Measurements from ENCODE around the gene SLC38A3. TPM values are rescaled to one million over a fixed set of nuclear protein-coding genes. Genes with fewer than 3 reads are reported as not detected.

Gene SLC38A3
- total and polyA plus RNA-seq, 2 donors (not counting 3 experiments of a cell fraction or from before 2014, with no cell fraction given), result 0.60 to 1.1 TPM

DNA sequence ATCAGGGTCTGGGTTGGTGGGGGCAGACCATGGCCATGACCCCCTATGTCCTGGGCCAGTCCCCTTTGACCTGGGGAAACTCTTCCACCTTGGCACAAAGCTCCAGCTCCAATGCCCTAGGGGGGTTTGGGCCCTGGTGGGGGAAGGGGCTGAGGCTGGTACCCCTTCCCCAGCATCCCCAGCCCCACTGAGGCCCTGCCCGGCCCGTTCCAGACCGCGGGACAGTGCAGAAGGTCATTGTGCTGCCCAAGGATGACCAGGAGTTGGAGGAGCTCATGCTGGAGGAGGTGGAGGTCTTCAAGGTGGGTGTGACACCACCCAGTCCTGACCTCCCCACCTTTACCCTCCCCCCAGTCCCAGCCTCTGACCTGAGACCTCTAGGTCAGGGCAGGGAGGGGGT is 19.8 kb upstream of the SLC38A3 start:
- Histone ChIP-seq H3K27ac (ENCODE audit: insufficient read depth, low read depth, low read length) (no peak overlapping the region), H3K79me2 (ENCODE audit: control insufficient read depth, insufficient read depth, low read length) (no peaks in the 10 kb centered on the region), H3K4me2 (ENCODE audit: insufficient read depth, low read length) (no peak overlapping the region), H3K9me1 (replicated peaks; ENCODE audit: control insufficient read depth, extremely low read depth, insufficient read depth, low read length) (no peaks in the 10 kb centered on the region), H3K4me3 (replicated peaks in 1 of 3; ENCODE audit: insufficient read depth in 1 of 3, low read depth in 1 of 3, low read length in 3 of 3) (no peak overlapping the region), H2AFZ (ENCODE audit: low read depth, low read length) (no peak overlapping the region), H4K20me1 (replicated peaks; ENCODE audit: control insufficient read depth, extremely low read depth, insufficient read depth, low read length) (no peaks in the 10 kb centered on the region), H3K27me3 (ENCODE audit: control insufficient read depth in 2 of 2, insufficient read depth in 2 of 2, low read length in 2 of 2) (no peaks in the 10 kb centered on the region), H3K9me3 (replicated peaks; ENCODE audit: control insufficient read depth, insufficient read depth, low read length) (no peaks in the 10 kb centered on the region), H3K4me1 (ENCODE audit: control insufficient read depth, extremely low read depth, insufficient read depth, low read length) (no peaks in the 10 kb centered on the region), H3K9ac (replicated peaks; ENCODE audit: extremely low read depth, insufficient read depth, low read length) (no peak overlapping the region), H3K36me3 (ENCODE audit: control insufficient read depth in 2 of 2, extremely low read depth in 1 of 2, insufficient read depth in 2 of 2, low read length in 2 of 2) (peaks cover 0 to 46% of the 10 kb centered on the region in 2 experiments)
- ChIA-PET CTCF (interaction anchor here (1.0 to 12.0 kb wide), 3 partner anchors 29 to 63 kb away, joined by 3 to 177 read pairs (median 3); no protein-coding TSS in a partner anchor), POLR2A (no interaction called here)
- DNase-seq (ENCODE audit: low read depth, low spot score) (no peak), FAIRE-seq (no peak)
- intact Hi-C loops (cut with micrococcal nuclease), result loop anchor here (5.0 kb wide), 1 partner anchor 48 kb away; no protein-coding TSS in a partner anchor
- no peak for TF ChIP-seq FOS (IDR thresholded peaks at IDR 0.05; ENCODE audit: borderline replicate concordance, insufficient read depth, low read length)
- TF ChIP-seq, protein P1, sequence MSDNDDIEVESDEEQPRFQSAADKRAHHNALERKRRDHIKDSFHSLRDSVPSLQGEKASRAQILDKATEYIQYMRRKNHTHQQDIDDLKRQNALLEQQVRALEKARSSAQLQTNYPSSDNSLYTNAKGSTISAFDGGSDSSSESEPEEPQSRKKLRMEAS (IDR thresholded peaks at IDR 0.05; ENCODE audit: insufficient read depth, insufficient read length), result no peak
- dilution Hi-C loops (cut with MboI; ENCODE audit: extremely low pct_ligation_motif_present, low sequenced_read_pairs), result loop anchor here (10.0 kb wide), 1 partner anchor 70 kb away; no protein-coding TSS in a partner anchor
- BruUV-seq (replicated peaks), result no TSS peak

DNA sequence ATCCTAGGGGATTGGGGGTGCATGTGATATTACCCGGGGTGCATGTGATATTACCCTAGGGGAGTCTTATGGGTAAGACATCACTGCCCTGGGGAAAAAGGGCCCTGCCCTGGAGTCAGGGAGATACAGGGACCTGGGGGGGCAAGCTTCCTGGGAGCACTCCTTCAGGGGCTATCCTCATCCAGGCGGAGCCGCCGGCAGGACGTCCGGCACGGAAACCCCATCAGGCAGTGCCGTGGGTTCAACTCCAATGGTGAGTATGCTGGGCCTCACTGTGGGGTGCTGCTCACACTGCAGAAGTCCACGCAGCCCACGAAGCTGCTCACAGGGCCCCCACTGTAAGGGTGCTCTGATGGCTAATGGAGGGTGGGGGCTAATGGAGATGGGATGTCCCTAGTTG is 19.0 kb upstream of the SLC38A3 start:
- no peak overlapping the region for H3K27ac ChIP-seq (ENCODE audit: insufficient read depth, low read depth, low read length)
- no peak overlapping the region for H2AFZ ChIP-seq (ENCODE audit: low read depth, low read length)
- no peak overlapping the region for H3K4me2 ChIP-seq (ENCODE audit: insufficient read depth, low read length)
- BruUV-seq (replicated peaks), result no TSS peak
- no peaks in the 10 kb centered on the region for H4K20me1 ChIP-seq (replicated peaks; ENCODE audit: control insufficient read depth, extremely low read depth, insufficient read depth, low read length)
- FAIRE-seq, result no peak
- H3K27me3 ChIP-seq (ENCODE audit: control insufficient read depth in 2 of 2, insufficient read depth in 2 of 2, low read length in 2 of 2), result no peaks in the 10 kb centered on the region
- H3K4me3 ChIP-seq (replicated peaks in 1 of 3; ENCODE audit: insufficient read depth in 1 of 3, low read depth in 1 of 3, low read length in 3 of 3), result no peak overlapping the region
- no peaks in the 10 kb centered on the region for H3K79me2 ChIP-seq (ENCODE audit: control insufficient read depth, insufficient read depth, low read length)
- dilution Hi-C loops (cut with MboI; ENCODE audit: extremely low pct_ligation_motif_present, low sequenced_read_pairs), result loop anchor here (10.0 kb wide), 1 partner anchor 71 kb away; no protein-coding TSS in a partner anchor
- H3K4me1 ChIP-seq (ENCODE audit: control insufficient read depth, extremely low read depth, insufficient read depth, low read length), result peaks cover 3% of the 10 kb centered on the region
- H3K9me3 ChIP-seq (replicated peaks; ENCODE audit: control insufficient read depth, insufficient read depth, low read length), result no peaks in the 10 kb centered on the region
- intact Hi-C loops (cut with micrococcal nuclease), result loop anchor here (5.0 kb wide), 1 partner anchor 49 kb away; no protein-coding TSS in a partner anchor
- CTCF ChIA-PET, result interaction anchor here (1.2 to 12.0 kb wide), 3 partner anchors 22 to 64 kb away, joined by 3 to 177 read pairs (median 3); no protein-coding TSS in a partner anchor
- POLR2A ChIA-PET, result no interaction called here
- no peak for TF ChIP-seq EZH2 (IDR thresholded peaks at IDR 0.05; ENCODE audit: borderline replicate concordance, low read depth, low read length, severe bottlenecking)
- TF ChIP-seq JUN (IDR thresholded peaks at IDR 0.05; ENCODE audit: borderline replicate concordance, insufficient read depth, insufficient read length, low read depth), result no peak
- TF ChIP-seq FOS (IDR thresholded peaks at IDR 0.05; ENCODE audit: borderline replicate concordance, insufficient read depth, low read length), result no peak
- TF ChIP-seq POLR2AphosphoS5 (IDR thresholded peaks at IDR 0.05; ENCODE audit: insufficient read depth, low read depth, low read length), result no peak
- TF ChIP-seq GATA2 (IDR thresholded peaks at IDR 0.05; ENCODE audit: insufficient read depth, insufficient read length, low read depth, low read length), result no peak
- TF ChIP-seq, protein P1 (IDR thresholded peaks at IDR 0.05; ENCODE audit: insufficient read depth, insufficient read length), result no peak
- H3K9me1 ChIP-seq (replicated peaks; ENCODE audit: control insufficient read depth, extremely low read depth, insufficient read depth, low read length), result no peaks in the 10 kb centered on the region
- no peak for DNase-seq (ENCODE audit: low read depth, low spot score)
- H3K9ac ChIP-seq (replicated peaks; ENCODE audit: extremely low read depth, insufficient read depth, low read length), result no peak overlapping the region
- peaks cover 0 to 46% of the 10 kb centered on the region in 2 experiments for H3K36me3 ChIP-seq (ENCODE audit: control insufficient read depth in 2 of 2, extremely low read depth in 1 of 2, insufficient read depth in 2 of 2, low read length in 2 of 2)
